Measurements from ENCODE around the gene RNF182. TPM values are rescaled to one million over a fixed set of nuclear protein-coding genes. Genes with fewer than 3 reads are reported as not detected.

RNF182 gene
- total and polyA plus RNA-seq, 10 of the 15 experiments (the other 5 are each of a cell fraction or from before 2014, with no cell fraction given), result not detected

- ChIA-PET RAD21 (ENCODE audit: unreplicated experiment) (no interaction called here), SMC1A (ENCODE audit: uncharacterized antibody, unreplicated experiment) (interaction anchor here (1.0 kb wide), 1 partner anchor 113 kb away, joined by 3 read pairs; no protein-coding TSS in a partner anchor), CTCF (interaction anchor here (0.9 to 2.6 kb wide), 3 partner anchors 13 to 44 kb away, joined by 3 to 6 read pairs (median 3); no protein-coding TSS in a partner anchor), POLR2A (no interaction called here)
- FAIRE-seq (no peak), DNase-seq (ENCODE audit: low read depth, low spot score) (no peak), ATAC-seq (no peak)
- no TSS peak for BruUV-seq (replicated peaks)
- WGBS (ENCODE audit: insufficient coverage, insufficient replicate concordance, low lambda C conversion rate, missing lambda C conversion rate), result 26% methylated on average over 4 of the region's 4 CpGs
- TF ChIP-seq, protein P1, sequence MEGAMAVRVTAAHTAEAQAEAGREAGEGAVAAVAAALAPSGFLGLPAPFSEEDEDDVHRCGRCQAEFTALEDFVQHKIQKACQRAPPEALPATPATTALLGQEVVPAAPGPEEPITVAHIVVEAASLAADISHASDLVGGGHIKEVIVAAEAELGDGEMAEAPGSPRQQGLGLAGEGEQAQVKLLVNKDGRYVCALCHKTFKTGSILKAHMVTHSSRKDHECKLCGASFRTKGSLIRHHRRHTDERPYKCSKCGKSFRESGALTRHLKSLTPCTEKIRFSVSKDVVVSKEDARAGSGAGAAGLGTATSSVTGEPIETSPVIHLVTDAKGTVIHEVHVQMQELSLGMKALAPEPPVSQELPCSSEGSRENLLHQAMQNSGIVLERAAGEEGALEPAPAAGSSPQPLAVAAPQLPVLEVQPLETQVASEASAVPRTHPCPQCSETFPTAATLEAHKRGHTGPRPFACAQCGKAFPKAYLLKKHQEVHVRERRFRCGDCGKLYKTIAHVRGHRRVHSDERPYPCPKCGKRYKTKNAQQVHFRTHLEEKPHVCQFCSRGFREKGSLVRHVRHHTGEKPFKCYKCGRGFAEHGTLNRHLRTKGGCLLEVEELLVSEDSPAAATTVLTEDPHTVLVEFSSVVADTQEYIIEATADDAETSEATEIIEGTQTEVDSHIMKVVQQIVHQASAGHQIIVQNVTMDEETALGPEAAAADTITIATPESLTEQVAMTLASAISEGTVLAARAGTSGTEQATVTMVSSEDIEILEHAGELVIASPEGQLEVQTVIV (IDR thresholded peaks at IDR 0.05; ENCODE audit: borderline replicate concordance, partially characterized antibody), result no peak
- TF ChIP-seq POLR2A (IDR thresholded peaks at IDR 0.05; ENCODE audit: low read depth, low read length) (no peak), NFYB (IDR thresholded peaks at IDR 0.05; ENCODE audit: insufficient read depth, low read depth, low read length) (no peak), JUND (IDR thresholded peaks at IDR 0.05; ENCODE audit: low read depth, low read length) (no peak), RB1 (IDR thresholded peaks at IDR 0.05; ENCODE audit: borderline replicate concordance) (no peak)
- TF ChIP-seq, protein P2, sequence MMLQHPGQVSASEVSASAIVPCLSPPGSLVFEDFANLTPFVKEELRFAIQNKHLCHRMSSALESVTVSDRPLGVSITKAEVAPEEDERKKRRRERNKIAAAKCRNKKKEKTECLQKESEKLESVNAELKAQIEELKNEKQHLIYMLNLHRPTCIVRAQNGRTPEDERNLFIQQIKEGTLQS (IDR thresholded peaks at IDR 0.05; ENCODE audit: borderline replicate concordance, extremely low read depth, low read depth, low read length), result no peak
- H4K20me1 ChIP-seq (ENCODE audit: control insufficient read depth, insufficient read depth), result no peaks in the 10 kb centered on the region
- H3K79me2 ChIP-seq (ENCODE audit: control insufficient read depth, insufficient read depth, low read length), result no peaks in the 10 kb centered on the region
- H3K4me2 ChIP-seq (ENCODE audit: control insufficient read depth, insufficient read depth), result no peak overlapping the region
- peaks cover 6% of the 10 kb centered on the region for H3K4me1 ChIP-seq (ENCODE audit: control insufficient read depth, insufficient read depth, low read length)
- intact Hi-C loops (cut with micrococcal nuclease; ENCODE audit: unreplicated experiment) (no loop called here), in situ Hi-C loops (cut with MboI) (no loop called here)
- H2AFZ ChIP-seq (ENCODE audit: control insufficient read depth, low read depth, low read length), result no peak overlapping the region
- H3K36me3 ChIP-seq (ENCODE audit: control insufficient read depth in 2 of 2, insufficient read depth in 2 of 2, low read length in 1 of 2), result no peaks in the 10 kb centered on the region
- no peaks in the 10 kb centered on the region; the same call in 2 of the 3 replicates for H3K9me3 ChIP-seq (replicated peaks; ENCODE audit: control insufficient read depth, insufficient read depth, low read length)
- H3K4me3 ChIP-seq, result no peak overlapping the region
- H3K27ac ChIP-seq (ENCODE audit: control insufficient read depth, insufficient read depth), result no peak overlapping the region
- peaks cover 2 to 6% of the 10 kb centered on the region in 2 experiments; a peak in 3 of 4 replicates for H3K27me3 ChIP-seq (replicated peaks in 1 of 2; ENCODE audit: control insufficient read depth in 2 of 2, insufficient read depth in 2 of 2, low read length in 1 of 2)
- H3K9ac ChIP-seq (ENCODE audit: control insufficient read depth, insufficient read depth, low read length), result no peak overlapping the region
Observed at GRCh38 chr6:14021449-14021848, 96.7 kb downstream of the RNF182 start.
